Vagina (tissue), 2 donors: ENCODE data around the gene GSG1L. TPM values are rescaled to one million over a fixed set of nuclear protein-coding genes. Genes with fewer than 3 reads are reported as not detected.

Experiments
- DNase-seq, 2 donors: peaks; one replicate each; pipeline ENCODE4 v3.0.0-alpha.2; 2017; ENCODE audit errors: extremely low spot score in 2 of 2
- H3K27ac ChIP-seq: fragments of 200-600 bp; sonication (generic); one replicate; pipeline ENCODE4 v1.5.1; 2019
- H3K27me3 ChIP-seq: fragments of 200-600 bp; sonication (generic); one replicate; pipeline ENCODE4 v1.5.1; 2019
- H3K36me3 ChIP-seq, 2 donors: fragments of 200-600 bp; sonication (generic); one replicate each; pipeline ENCODE4 v1.5.1; 2017 to 2019
- H3K4me1 ChIP-seq: fragments of 200-600 bp; sonication (generic); one replicate; pipeline ENCODE4 v1.5.1; 2019
- H3K4me3 ChIP-seq, 2 donors: fragments of 200-600 bp; sonication (generic); 1 replicate in 1 of 2; 2 replicates in 1 of 2; pipeline ENCODE4 v1.5.1; 2016 to 2019
- H3K9me3 ChIP-seq: fragments of 200-600 bp; sonication (generic); one replicate; pipeline ENCODE4 v1.5.1; 2019
- POLR2A ChIP-seq, 2 donors: fragments of 450-650 bp; IDR thresholded peaks; one replicate each; pipeline ENCODE4 v1.6.1; 2017; ENCODE audit warnings: antibody characterized with exemption in 2 of 2, mild to moderate bottlenecking in 2 of 2, moderate library complexity in 2 of 2
- POLR2AphosphoS5 ChIP-seq, 2 donors: sonication (generic); formaldehyde crosslinking; IDR thresholded peaks; one replicate each; pipeline ENCODE4 v1.9.0; 2017; ENCODE audit warnings: antibody characterized with exemption in 2 of 2, mild to moderate bottlenecking in 2 of 2, low read depth in 1 of 2; ENCODE audit not compliant: insufficient read depth in 1 of 2
- intact Hi-C: fragments of 100-400 bp; cut with DNase I; formaldehyde crosslinking; loops from one replicate; pipeline ENCODE4 v1.15.1; 2023
- total RNA-seq: library from RNA; depleted of rRNA; stranded (reverse); fragments of >200 nt; gene quantifications from one replicate; pipeline ENCODE4 v1.2.3, GENCODE V29; 2016
- TF ChIP-seq, protein P1 (sequence below), 3 experiments: fragments of 450-650 bp in 2 of 3; fragments of 200-600 bp in 1 of 3; sonication (generic) in 1 of 3; IDR thresholded peaks; one replicate each; pipeline ENCODE4 v1.5.1; 2017 to 2019; ENCODE audit warnings: antibody characterized with exemption in 3 of 3, mild to moderate bottlenecking in 2 of 3, moderate library complexity in 2 of 3

Gene GSG1L
- total RNA-seq, 1 donor from 2014 or later = not detected

DNA sequence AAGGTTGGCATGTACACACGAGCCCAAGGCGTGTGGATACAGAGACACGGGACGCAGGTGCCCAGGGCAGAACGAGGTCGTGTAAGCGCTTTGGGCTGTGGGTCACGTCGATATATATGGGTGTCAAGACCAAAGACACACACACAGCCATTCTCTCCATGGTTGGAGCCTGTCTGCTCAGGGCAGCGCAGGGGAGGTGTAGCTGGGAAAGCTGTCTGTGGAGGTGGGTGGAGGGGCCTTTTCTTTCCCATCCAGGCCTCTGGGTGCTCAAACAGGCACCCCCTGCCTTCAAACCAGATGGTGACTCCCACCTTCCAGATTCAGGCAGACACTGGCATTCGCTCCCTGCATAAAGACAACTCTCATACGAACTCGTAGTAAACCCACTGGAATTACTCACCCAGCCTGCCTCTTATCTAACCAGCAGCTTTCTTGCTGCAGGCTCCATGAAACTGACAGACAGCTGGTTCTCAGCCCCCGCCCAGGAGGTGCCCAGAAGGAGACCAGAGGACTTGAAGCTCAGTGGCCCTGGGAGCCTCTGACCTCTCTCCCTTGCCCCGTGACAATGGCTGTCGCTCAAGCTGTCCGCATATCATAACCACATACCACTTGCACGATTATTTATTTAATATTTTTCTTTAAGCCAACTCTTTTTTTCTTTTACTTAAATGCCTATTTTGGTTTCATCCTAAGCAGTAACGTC is 276.4 kb downstream of the GSG1L start:
- Histone ChIP-seq H3K36me3 (no peaks in the 10 kb centered on the region), H3K9me3 (no peaks in the 10 kb centered on the region), H3K27me3 (no peaks in the 10 kb centered on the region), H3K27ac (no peak overlapping the region), H3K4me3 (no peak overlapping the region), H3K4me1 (no peaks in the 10 kb centered on the region)
- no peak for DNase-seq
- intact Hi-C loops = no loop called here
- no peak for TF ChIP-seq POLR2A (IDR thresholded peaks at IDR 0.05)
- TF ChIP-seq, protein P1, sequence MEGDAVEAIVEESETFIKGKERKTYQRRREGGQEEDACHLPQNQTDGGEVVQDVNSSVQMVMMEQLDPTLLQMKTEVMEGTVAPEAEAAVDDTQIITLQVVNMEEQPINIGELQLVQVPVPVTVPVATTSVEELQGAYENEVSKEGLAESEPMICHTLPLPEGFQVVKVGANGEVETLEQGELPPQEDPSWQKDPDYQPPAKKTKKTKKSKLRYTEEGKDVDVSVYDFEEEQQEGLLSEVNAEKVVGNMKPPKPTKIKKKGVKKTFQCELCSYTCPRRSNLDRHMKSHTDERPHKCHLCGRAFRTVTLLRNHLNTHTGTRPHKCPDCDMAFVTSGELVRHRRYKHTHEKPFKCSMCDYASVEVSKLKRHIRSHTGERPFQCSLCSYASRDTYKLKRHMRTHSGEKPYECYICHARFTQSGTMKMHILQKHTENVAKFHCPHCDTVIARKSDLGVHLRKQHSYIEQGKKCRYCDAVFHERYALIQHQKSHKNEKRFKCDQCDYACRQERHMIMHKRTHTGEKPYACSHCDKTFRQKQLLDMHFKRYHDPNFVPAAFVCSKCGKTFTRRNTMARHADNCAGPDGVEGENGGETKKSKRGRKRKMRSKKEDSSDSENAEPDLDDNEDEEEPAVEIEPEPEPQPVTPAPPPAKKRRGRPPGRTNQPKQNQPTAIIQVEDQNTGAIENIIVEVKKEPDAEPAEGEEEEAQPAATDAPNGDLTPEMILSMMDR (IDR thresholded peaks at IDR 0.05) = no peak
- TF ChIP-seq POLR2AphosphoS5 (IDR thresholded peaks at IDR 0.05; ENCODE audit: insufficient read depth in 1 of 2, low read depth in 1 of 2) = no peak

DNA sequence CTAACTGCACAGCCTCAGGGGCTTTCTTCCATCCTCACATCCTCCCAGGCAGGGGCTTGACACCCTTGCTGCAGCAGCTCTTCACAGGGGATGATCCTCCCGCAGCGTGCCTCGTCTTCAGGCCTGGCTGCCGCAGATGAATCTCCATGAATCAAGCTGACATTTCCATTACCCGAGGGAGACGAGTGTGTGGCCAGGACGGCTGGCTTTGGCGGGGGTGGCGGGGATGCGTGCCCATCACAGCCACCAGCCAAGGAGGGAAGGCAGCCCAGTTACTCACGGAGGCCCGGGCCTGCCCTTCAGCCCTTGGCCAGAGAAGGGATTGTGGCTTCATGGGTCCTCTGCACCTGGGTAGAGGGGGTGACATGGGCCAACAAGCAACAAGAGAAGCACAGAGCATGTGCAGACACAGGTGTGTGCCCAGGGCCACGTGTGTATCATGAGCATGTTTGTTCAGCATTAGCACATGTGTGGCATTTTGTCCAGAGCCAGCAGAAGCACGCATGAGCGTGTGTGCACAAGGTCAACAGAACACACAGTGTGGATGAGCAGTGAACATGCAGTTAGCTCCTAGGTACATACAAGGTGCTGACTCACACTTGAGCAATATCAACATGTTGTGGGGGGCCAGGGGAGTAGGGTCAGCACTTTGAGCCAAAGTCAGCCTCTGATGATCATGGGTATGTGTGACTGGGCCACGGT is 277.1 kb downstream of the GSG1L start:
- DNase-seq = no peak
- no peaks in the 10 kb centered on the region for H3K4me1 ChIP-seq
- H3K9me3 ChIP-seq = no peaks in the 10 kb centered on the region
- TF ChIP-seq POLR2AphosphoS5 (IDR thresholded peaks at IDR 0.05; ENCODE audit: insufficient read depth in 1 of 2, low read depth in 1 of 2) (no peak), POLR2A (IDR thresholded peaks at IDR 0.05) (no peak)
- TF ChIP-seq, protein P1 (IDR thresholded peaks at IDR 0.05) = no peak
- H3K4me3 ChIP-seq = no peak overlapping the region
- no peaks in the 10 kb centered on the region for H3K36me3 ChIP-seq
- intact Hi-C loops = no loop called here
- H3K27ac ChIP-seq = no peak overlapping the region
- H3K27me3 ChIP-seq = no peaks in the 10 kb centered on the region

DNA sequence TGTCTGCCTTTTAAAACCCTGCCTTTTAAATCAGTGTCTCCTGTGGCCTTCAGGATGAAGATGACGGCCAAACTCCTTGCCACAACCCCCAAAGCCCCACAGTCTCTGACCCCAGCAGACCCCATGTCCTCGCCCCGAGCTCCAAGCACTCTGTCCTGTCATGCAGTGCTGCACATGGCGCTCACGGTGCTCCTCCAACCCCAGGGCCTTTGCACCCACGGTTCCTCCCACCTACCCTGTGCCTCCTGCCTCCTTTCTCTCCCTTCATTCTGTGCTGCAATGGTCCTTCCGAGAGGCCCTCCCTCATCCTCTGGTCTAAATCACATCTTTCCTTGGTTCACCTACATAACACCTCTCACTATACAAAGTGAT is 278.2 kb downstream of the GSG1L start:
- Histone ChIP-seq H3K4me3 (no peak overlapping the region), H3K27ac (no peak overlapping the region), H3K4me1 (peaks cover 10% of the 10 kb centered on the region), H3K36me3 (no peaks in the 10 kb centered on the region), H3K27me3 (no peaks in the 10 kb centered on the region), H3K9me3 (no peaks in the 10 kb centered on the region)
- TF ChIP-seq POLR2AphosphoS5 (IDR thresholded peaks at IDR 0.05; ENCODE audit: insufficient read depth in 1 of 2, low read depth in 1 of 2) = no peak
- TF ChIP-seq, protein P1 (IDR thresholded peaks at IDR 0.05) = no peak
- TF ChIP-seq POLR2A (IDR thresholded peaks at IDR 0.05) = no peak
- no peak for DNase-seq
- intact Hi-C loops = no loop called here

DNA sequence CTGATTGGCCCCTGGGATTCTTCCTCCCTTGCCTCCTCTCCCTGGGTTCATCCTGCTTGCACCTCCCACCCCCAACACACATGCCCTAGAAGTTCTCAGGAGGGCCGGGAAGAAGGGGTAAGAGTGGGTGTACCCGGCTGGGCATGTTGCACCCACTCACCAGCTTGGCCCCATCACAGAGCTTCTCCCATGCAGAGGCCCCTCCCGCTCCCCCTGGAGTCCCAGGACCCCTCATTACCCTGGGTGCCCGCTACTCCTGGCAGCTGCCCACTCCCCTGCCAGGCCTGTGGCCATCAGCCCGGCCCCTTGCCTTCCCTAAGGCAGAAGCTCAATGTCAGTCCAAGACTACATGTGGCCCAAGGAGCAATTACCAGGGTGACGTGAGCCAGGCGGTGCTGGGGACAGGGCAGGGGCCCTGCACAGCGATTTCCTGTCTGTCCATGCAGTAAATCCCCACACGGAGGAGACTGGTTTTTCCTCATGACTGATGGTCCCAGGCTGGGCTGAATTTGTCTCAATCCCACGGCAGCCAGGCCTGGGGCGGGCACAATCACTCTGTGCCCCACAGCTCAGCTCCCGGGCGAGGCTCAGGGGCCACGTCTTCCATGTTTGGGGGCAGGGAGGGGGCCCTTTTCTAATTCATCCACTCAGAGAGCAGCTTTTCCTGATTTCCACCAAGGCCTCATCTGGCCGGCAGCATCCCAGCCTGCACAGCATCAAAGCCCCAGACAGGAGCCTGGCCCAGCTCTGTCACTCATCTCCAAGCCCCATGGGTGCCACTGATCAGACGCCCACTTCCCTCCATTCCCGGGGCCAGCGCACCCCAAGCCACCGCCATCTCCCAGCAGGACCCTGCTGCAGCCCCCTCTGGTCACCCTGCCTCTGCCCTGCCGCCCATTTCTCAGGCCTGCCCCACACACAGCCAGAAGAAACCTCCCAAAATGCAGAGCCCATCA is 278.9 kb downstream of the GSG1L start:
- intact Hi-C loops = no loop called here

More for the DNA sequence above, 278.9 kb downstream of the GSG1L start:
- DNase-seq = no peak
- Histone ChIP-seq H3K36me3 (no peaks in the 10 kb centered on the region), H3K4me1 (peaks cover 12% of the 10 kb centered on the region), H3K4me3 (no peak overlapping the region), H3K27me3 (no peaks in the 10 kb centered on the region), H3K9me3 (no peaks in the 10 kb centered on the region), H3K27ac (no peak overlapping the region)
- no peak for TF ChIP-seq POLR2A (IDR thresholded peaks at IDR 0.05)
